SJCRH30 (cell line): ENCODE data around the gene OLFM4. TPM values are rescaled to one million over a fixed set of nuclear protein-coding genes. Genes with fewer than 3 reads are reported as not detected.

Experiments
- DNase-seq, 2 experiments: peaks; one replicate each; pipeline ENCODE4 v3.0.0-alpha.2; 2015 to 2020
- H3K27ac ChIP-seq: fragments of 250-450 bp; sonication (Bioruptor Pico); 2 replicates; pipeline ENCODE4 v1.5.1; 2020; ENCODE audit warnings: mild to moderate bottlenecking, moderate library complexity
- H3K27me3 ChIP-seq: fragments of 250-450 bp; sonication (Bioruptor Pico); 2 replicates; pipeline ENCODE4 v1.5.1; 2020; ENCODE audit warnings: mild to moderate bottlenecking, moderate library complexity
- H3K36me3 ChIP-seq: fragments of 250-450 bp; sonication (Bioruptor Pico); 2 replicates; pipeline ENCODE4 v1.5.1; 2020; ENCODE audit warnings: mild to moderate bottlenecking, moderate library complexity
- H3K4me1 ChIP-seq: fragments of 250-450 bp; sonication (Bioruptor Pico); 2 replicates; pipeline ENCODE4 v1.5.1; 2020; ENCODE audit warnings: mild to moderate bottlenecking, moderate library complexity
- H3K4me3 ChIP-seq: fragments of 250-450 bp; sonication (Bioruptor Pico); 2 replicates; pipeline ENCODE4 v1.5.1; 2020; ENCODE audit warnings: mild to moderate bottlenecking, moderate library complexity
- H3K9me3 ChIP-seq: fragments of 250-450 bp; sonication (Bioruptor Pico); replicated peaks from 2 replicates; pipeline ENCODE4 v1.5.1; 2020; ENCODE audit warnings: mild to moderate bottlenecking, moderate library complexity
- total RNA-seq: library from RNA; depleted of rRNA; stranded (reverse); fragments of >200 nt; shearing (Covaris generic); gene quantifications from 2 replicates; pipeline ENCODE4 v1.2.3, GENCODE V29; 2014; rRNA removed

The OLFM4 gene
- total RNA-seq, 1 experiment from 2014 or later = 1.1 TPM

- DNase-seq = no peak
- peaks cover 25% of the 10 kb centered on the region for H3K4me1 ChIP-seq
- H3K27me3 ChIP-seq = no peaks in the 10 kb centered on the region
- H3K36me3 ChIP-seq = no peaks in the 10 kb centered on the region
- H3K27ac ChIP-seq = no peak overlapping the region
- no peak overlapping the region for H3K4me3 ChIP-seq
- H3K9me3 ChIP-seq = no peaks in the 10 kb centered on the region
These were observed 41.2 kb downstream of the OLFM4 start for GRCh38 chr13:53069800-53070199.

GRCh38 chr13:53073711-53074110 lies 45.1 kb downstream of the OLFM4 start:
- no peak for DNase-seq
- Histone ChIP-seq H3K4me3 (no peak overlapping the region), H3K27ac (no peak overlapping the region)

GRCh38 chr13:53074114-53074513 lies 45.5 kb downstream of the OLFM4 start:
- Histone ChIP-seq H3K27me3 (no peaks in the 10 kb centered on the region), H3K4me1 (peaks cover 23% of the 10 kb centered on the region), H3K27ac (no peak overlapping the region), H3K4me3 (no peak overlapping the region), H3K36me3 (no peaks in the 10 kb centered on the region), H3K9me3 (no peaks in the 10 kb centered on the region)
- no peak for DNase-seq

More at GRCh38 chr13:53073711-53074110, 45.1 kb downstream of the OLFM4 start:
- H3K36me3 ChIP-seq = no peaks in the 10 kb centered on the region
- H3K4me1 ChIP-seq = peaks cover 23% of the 10 kb centered on the region
- no peaks in the 10 kb centered on the region for H3K9me3 ChIP-seq
- no peaks in the 10 kb centered on the region for H3K27me3 ChIP-seq

- Histone ChIP-seq H3K4me3 (no peak overlapping the region), H3K4me1 (peaks cover 15% of the 10 kb centered on the region), H3K9me3 (no peaks in the 10 kb centered on the region), H3K27me3 (no peaks in the 10 kb centered on the region), H3K27ac (peak overlapping the region; percentile 45), H3K36me3 (no peaks in the 10 kb centered on the region)
- peak in 1 of 2 experiments; percentile 6 for DNase-seq
These were observed 46.9 kb downstream of the OLFM4 start for GRCh38 chr13:53075356-53076041.

GRCh38 chr13:53079691-53080090 lies 51.1 kb downstream of the OLFM4 start:
- H3K4me1 ChIP-seq = peaks cover 11% of the 10 kb centered on the region
- H3K36me3 ChIP-seq = no peaks in the 10 kb centered on the region
- DNase-seq = no peak
- H3K27ac ChIP-seq = no peak overlapping the region
- H3K9me3 ChIP-seq = no peaks in the 10 kb centered on the region
- no peaks in the 10 kb centered on the region for H3K27me3 ChIP-seq
- H3K4me3 ChIP-seq = no peak overlapping the region

- Histone ChIP-seq H3K4me1 (no peaks in the 10 kb centered on the region), H3K27me3 (0 out of 2 replicates have a peak, but pooled peaks cover 5% of the 10 kb centered on the region), H3K36me3 (no peaks in the 10 kb centered on the region), H3K4me3 (no peak overlapping the region), H3K9me3 (no peaks in the 10 kb centered on the region), H3K27ac (no peak overlapping the region)
- no peak for DNase-seq
These were observed 60.3 kb downstream of the OLFM4 start for GRCh38 chr13:53088871-53089270.

- Histone ChIP-seq H3K27ac (no peak overlapping the region), H3K9me3 (no peaks in the 10 kb centered on the region), H3K36me3 (no peaks in the 10 kb centered on the region), H3K4me3 (no peak overlapping the region), H3K4me1 (no peaks in the 10 kb centered on the region), H3K27me3 (0 out of 2 replicates have a peak, but pooled peaks cover 5% of the 10 kb centered on the region)
- DNase-seq = no peak
These were observed 61.3 kb downstream of the OLFM4 start for GRCh38 chr13:53089951-53090350.

- no peak overlapping the region for H3K27ac ChIP-seq
- no peaks in the 10 kb centered on the region for H3K4me1 ChIP-seq
- no peak for DNase-seq
- H3K4me3 ChIP-seq = no peak overlapping the region
- H3K9me3 ChIP-seq = no peaks in the 10 kb centered on the region
- no peaks in the 10 kb centered on the region for H3K36me3 ChIP-seq
- 0 out of 2 replicates have a peak, but pooled peaks cover 5% of the 10 kb centered on the region for H3K27me3 ChIP-seq
These were observed 61.8 kb downstream of the OLFM4 start for GRCh38 chr13:53090461-53090860.

- H3K9me3 ChIP-seq = no peaks in the 10 kb centered on the region
These were observed 64.3 kb downstream of the OLFM4 start for GRCh38 chr13:53092931-53093330.

GRCh38 chr13:53098455-53098854 lies 69.8 kb downstream of the OLFM4 start:
- no peak overlapping the region for H3K27ac ChIP-seq
- H3K4me1 ChIP-seq = no peaks in the 10 kb centered on the region
- DNase-seq = no peak
- H3K27me3 ChIP-seq = no peaks in the 10 kb centered on the region
- no peak overlapping the region for H3K4me3 ChIP-seq
- no peaks in the 10 kb centered on the region for H3K36me3 ChIP-seq
- no peaks in the 10 kb centered on the region for H3K9me3 ChIP-seq

More at GRCh38 chr13:53092931-53093330, 64.3 kb downstream of the OLFM4 start:
- DNase-seq = no peak
- Histone ChIP-seq H3K4me3 (no peak overlapping the region), H3K4me1 (no peaks in the 10 kb centered on the region), H3K27ac (no peak overlapping the region), H3K27me3 (0 out of 2 replicates have a peak, but pooled peaks cover 5% of the 10 kb centered on the region), H3K36me3 (no peaks in the 10 kb centered on the region)

- Histone ChIP-seq H3K9me3 (no peaks in the 10 kb centered on the region), H3K27me3 (no peaks in the 10 kb centered on the region), H3K36me3 (no peaks in the 10 kb centered on the region), H3K4me3 (no peak overlapping the region), H3K4me1 (no peaks in the 10 kb centered on the region), H3K27ac (no peak overlapping the region)
- DNase-seq = no peak
These were observed 71.9 kb downstream of the OLFM4 start for GRCh38 chr13:53100394-53101063.

Other genes with a start within 250 kb of the OLFM4 start
- 2.2 and 2.3 TPM in 2 replicates for gene PCDH8, start 180.2 kb upstream of the OLFM4 start, total RNA-seq